Epithelial cell of proximal tubule (primary cell): ENCODE results near the gene SPATA6L. TPM values are rescaled to one million over a fixed set of nuclear protein-coding genes. Genes with fewer than 3 reads are reported as not detected.

Experiments
- DNase-seq: peaks from one replicate; pipeline ENCODE4 v3.0.0-alpha.2; 2011; ENCODE audit warnings: low read depth
- H3K4me3 ChIP-seq: 2 replicates; pipeline ENCODE4 v1.5.1; 2011; ENCODE audit warnings: low read depth, mild to moderate bottlenecking, low read length
- CTCF ChIP-seq: conservative IDR thresholded peaks from 2 replicates; pipeline ENCODE4 v1.5.1; 2012; ENCODE audit warnings: low read depth, mild to moderate bottlenecking, low read length
- total RNA-seq: library from RNA; depleted of rRNA; stranded (reverse); fragments of >200 nt; gene quantifications from 2 replicates; pipeline ENCODE4 v1.2.3, GENCODE V29; 2015

SPATA6L gene
- total RNA-seq, 1 donor from 2014 or later, result 0.92 TPM

DNA sequence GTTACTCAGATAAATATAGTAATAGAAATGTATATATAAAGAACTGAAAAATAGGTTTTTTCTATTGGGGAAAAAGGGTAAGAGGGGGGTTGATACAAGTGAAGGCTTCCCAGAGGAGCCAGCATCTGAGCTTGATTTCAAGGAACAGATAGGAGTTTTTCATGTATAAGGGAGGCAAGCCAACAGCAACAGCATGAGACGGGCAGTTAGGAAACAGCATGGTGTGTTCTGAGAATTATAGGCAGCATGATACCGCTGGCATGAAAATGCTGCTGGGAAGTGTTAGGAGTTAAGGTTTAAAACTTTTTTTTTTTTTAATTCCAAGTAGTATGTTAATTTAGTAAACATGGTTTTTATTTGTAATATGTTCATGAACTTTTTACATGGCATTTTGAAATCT is 22.7 kb upstream of the SPATA6L start:
- no peak for DNase-seq
- no peak for TF ChIP-seq CTCF
- H3K4me3 ChIP-seq, result no peak overlapping the region

DNA sequence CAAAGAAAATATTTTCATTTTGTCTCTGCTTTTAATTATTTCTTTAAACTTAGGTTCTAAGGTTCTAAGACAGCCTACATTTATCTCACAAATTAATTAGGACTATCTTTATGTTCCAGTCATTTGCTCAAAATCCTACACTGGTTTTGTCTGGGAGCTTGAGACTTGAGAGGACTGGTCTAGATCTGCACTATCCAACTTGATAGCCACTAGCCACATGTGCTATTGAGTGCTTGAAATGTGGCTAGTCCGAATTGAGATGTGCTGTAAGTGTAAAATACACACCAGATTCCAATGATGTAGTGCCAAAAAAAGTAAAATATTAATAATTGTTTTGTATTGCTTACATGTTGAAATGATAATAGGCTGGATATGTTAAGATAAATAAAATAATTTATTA is 20.3 kb upstream of the SPATA6L start:
- H3K4me3 ChIP-seq, result no peak overlapping the region
- no peak for TF ChIP-seq CTCF
- DNase-seq, result no peak

DNA sequence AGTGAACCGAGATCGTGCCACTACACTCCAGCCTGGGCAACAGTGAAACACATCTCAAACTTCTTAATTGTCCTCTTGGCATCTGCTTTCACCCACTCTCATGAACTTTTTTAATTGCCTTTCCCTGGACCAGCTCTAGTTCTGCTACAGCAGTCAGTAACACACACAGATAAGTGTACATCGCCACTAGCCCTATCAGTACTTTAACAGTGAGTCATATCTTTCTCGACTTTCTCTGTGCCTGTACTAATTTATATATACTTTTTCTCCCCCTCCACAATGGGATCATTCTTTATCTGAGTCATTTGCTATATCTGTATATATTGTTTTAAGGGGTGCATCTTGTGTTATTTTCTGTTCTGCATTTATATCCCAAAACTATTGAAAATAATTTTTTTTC is 19.8 kb upstream of the SPATA6L start:
- no peak overlapping the region for H3K4me3 ChIP-seq
- DNase-seq, result no peak

DNA sequence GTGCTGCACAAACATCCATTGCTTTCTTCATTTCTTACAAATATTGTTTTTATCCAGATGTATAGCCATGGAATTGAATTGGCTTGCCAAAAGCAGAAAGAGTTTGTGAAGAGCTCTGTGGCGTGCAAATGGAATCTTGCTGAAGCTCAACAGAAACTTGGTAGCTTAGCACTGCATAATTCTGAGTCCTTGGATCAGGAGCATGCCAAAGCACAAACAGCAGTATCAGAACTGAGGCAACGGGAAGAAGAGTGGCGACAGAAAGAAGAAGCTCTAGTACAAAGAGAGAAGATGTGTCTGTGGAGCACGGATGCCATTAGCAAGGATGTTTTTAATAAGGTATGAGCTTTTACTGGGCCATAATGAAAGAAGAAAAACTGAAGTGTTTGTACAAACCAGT is 18.5 kb upstream of the SPATA6L start:
- DNase-seq, result no peak
- H3K4me3 ChIP-seq, result no peak overlapping the region
- TF ChIP-seq CTCF, result no peak

More for the DNA sequence above, 19.8 kb upstream of the SPATA6L start:
- TF ChIP-seq CTCF, result no peak

- no peak for TF ChIP-seq CTCF
- DNase-seq, result no peak
- peak overlapping the region; percentile 93 for H3K4me3 ChIP-seq
These were observed 14.5 kb upstream of the SPATA6L start for GRCh38 chr9:4680750-4681149.

DNA sequence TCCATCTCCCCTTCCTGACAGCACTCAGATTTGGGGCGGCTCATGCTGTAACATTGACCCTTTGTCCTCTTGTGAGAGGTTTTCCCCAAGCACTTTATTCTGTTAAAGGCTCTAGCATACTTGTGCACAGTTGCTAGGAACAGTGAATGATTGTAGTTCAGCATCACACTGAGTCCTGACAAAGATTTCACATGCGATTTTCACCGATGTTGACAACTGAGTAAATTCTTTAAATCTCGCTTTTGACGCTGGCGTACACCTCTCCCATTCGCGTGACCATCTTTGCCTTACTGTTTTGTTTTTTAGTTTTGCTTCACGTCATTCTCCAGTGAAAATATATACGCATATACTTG is 13.9 kb upstream of the SPATA6L start:
- TF ChIP-seq CTCF, result no peak
- H3K4me3 ChIP-seq, result peak overlapping the region; percentile 93
- no peak for DNase-seq

GRCh38 chr9:4679268-4680172 is 13.2 kb upstream of the SPATA6L start, which contains the start of gene CDC37L1:
TSS of gene CDC37L1 (plus strand) at chr9:4679569. CDS start at chr9:4679768, 199 bp downstream.
- TF ChIP-seq CTCF, result peak; percentile 47
- peak within 1 kb of the TSS; percentile 93 for H3K4me3 ChIP-seq
- peak; percentile 67 for DNase-seq
